Chondrocyte (in vitro differentiated cells): ENCODE results near the gene COL25A1. TPM values are rescaled to one million over a fixed set of nuclear protein-coding genes. Genes with fewer than 3 reads are reported as not detected.

Source experiments
- DNase-seq: peaks from one replicate; pipeline ENCODE4 v3.0.0; 2021; ENCODE audit warnings: mixed read lengths, low spot score
- H3K27ac Mint-ChIP-seq: one replicate; pipeline ENCODE4 v1.8.0; 2021; ENCODE audit warnings: mild to moderate bottlenecking, moderate library complexity, mixed read lengths; ENCODE audit not compliant: unreplicated experiment
- H3K27me3 Mint-ChIP-seq: 2 replicates; pipeline ENCODE4 v1.8.0; 2021; ENCODE audit warnings: low read depth, mixed read lengths
- H3K36me3 Mint-ChIP-seq: 2 replicates; pipeline ENCODE4 v1.8.0; 2021; ENCODE audit warnings: low read depth, mixed read lengths
- H3K4me1 Mint-ChIP-seq: 2 replicates; pipeline ENCODE4 v1.8.0; 2021; ENCODE audit warnings: low read depth, mild to moderate bottlenecking, mixed read lengths
- H3K4me3 Mint-ChIP-seq: one replicate; pipeline ENCODE4 v1.8.0; 2021; ENCODE audit warnings: mild to moderate bottlenecking, moderate library complexity, mixed read lengths; ENCODE audit not compliant: unreplicated experiment
- H3K9me3 Mint-ChIP-seq: 2 replicates; pipeline ENCODE4 v1.8.0; 2021; ENCODE audit warnings: low read depth, mixed read lengths
- total RNA-seq: library from RNA; stranded (reverse); gene quantifications from 3 replicates; pipeline ENCODE4 v1.2.1, GENCODE V29; 2021
- TF ChIP-seq, protein P1 (sequence below): fragments of 200-600 bp; sonication (generic); IDR thresholded peaks from 2 replicates; pipeline ENCODE4 v1.5.0; 2021; ENCODE audit warnings: antibody characterized with exemption, mild to moderate bottlenecking, moderate library complexity

COL25A1 gene
- total RNA-seq, 1 donor from 2014 or later, result 0.45 TPM

GRCh38 chr4:109007976-109008375 lies 294.5 kb downstream of the COL25A1 start:
- Mint-ChIP-seq H3K4me1 (peaks cover 24% of the 10 kb centered on the region), H3K27ac (no peak overlapping the region), H3K27me3 (no peaks in the 10 kb centered on the region), H3K9me3 (no peaks in the 10 kb centered on the region), H3K36me3 (no peaks in the 10 kb centered on the region), H3K4me3 (no peak overlapping the region)
- no peak for DNase-seq
- TF ChIP-seq, protein P1, sequence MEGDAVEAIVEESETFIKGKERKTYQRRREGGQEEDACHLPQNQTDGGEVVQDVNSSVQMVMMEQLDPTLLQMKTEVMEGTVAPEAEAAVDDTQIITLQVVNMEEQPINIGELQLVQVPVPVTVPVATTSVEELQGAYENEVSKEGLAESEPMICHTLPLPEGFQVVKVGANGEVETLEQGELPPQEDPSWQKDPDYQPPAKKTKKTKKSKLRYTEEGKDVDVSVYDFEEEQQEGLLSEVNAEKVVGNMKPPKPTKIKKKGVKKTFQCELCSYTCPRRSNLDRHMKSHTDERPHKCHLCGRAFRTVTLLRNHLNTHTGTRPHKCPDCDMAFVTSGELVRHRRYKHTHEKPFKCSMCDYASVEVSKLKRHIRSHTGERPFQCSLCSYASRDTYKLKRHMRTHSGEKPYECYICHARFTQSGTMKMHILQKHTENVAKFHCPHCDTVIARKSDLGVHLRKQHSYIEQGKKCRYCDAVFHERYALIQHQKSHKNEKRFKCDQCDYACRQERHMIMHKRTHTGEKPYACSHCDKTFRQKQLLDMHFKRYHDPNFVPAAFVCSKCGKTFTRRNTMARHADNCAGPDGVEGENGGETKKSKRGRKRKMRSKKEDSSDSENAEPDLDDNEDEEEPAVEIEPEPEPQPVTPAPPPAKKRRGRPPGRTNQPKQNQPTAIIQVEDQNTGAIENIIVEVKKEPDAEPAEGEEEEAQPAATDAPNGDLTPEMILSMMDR, result no peak

GRCh38 chr4:109005523-109005922 lies 296.9 kb downstream of the COL25A1 start:
- Mint-ChIP-seq H3K4me3 (no peak overlapping the region), H3K36me3 (no peaks in the 10 kb centered on the region), H3K4me1 (peaks cover 16% of the 10 kb centered on the region), H3K27ac (no peak overlapping the region), H3K9me3 (no peaks in the 10 kb centered on the region), H3K27me3 (no peaks in the 10 kb centered on the region)
- TF ChIP-seq, protein P1, result no peak
- no peak for DNase-seq

- no peak overlapping the region for H3K4me3 Mint-ChIP-seq
- no peaks in the 10 kb centered on the region for H3K36me3 Mint-ChIP-seq
- TF ChIP-seq, protein P1, result no peak
- no peaks in the 10 kb centered on the region for H3K9me3 Mint-ChIP-seq
- H3K27me3 Mint-ChIP-seq, result no peaks in the 10 kb centered on the region
- DNase-seq, result no peak
- H3K4me1 Mint-ChIP-seq, result peaks cover 6% of the 10 kb centered on the region
- no peak overlapping the region for H3K27ac Mint-ChIP-seq
Measured at GRCh38 chr4:109004418-109004817, 298.0 kb downstream of the COL25A1 start.

DNA sequence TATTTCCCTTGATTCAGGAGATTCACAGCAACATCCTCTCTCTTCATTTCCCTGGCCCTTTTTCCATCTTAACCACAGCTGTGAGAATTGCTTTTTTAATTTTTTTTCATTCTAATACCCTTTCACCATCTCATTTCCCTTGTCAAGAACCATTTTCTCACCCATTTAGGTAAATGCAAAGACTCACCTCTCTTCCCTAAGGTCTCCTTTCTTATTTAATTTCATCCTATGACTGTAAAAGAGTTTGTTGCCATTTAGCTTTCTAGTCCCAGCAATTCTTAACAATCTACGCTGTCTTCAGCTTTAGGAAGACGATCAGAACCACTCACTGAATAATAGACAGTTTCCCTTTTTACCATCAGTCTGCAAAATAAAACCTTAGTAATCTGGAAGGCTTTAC lies 298.5 kb downstream of the COL25A1 start:
- Mint-ChIP-seq H3K9me3 (peaks cover 3% of the 10 kb centered on the region), H3K27ac (no peak overlapping the region), H3K4me1 (peaks cover 6% of the 10 kb centered on the region), H3K4me3 (no peak overlapping the region), H3K36me3 (peaks cover 2% of the 10 kb centered on the region), H3K27me3 (no peaks in the 10 kb centered on the region)
- no peak for DNase-seq
- TF ChIP-seq, protein P1, result no peak

DNA sequence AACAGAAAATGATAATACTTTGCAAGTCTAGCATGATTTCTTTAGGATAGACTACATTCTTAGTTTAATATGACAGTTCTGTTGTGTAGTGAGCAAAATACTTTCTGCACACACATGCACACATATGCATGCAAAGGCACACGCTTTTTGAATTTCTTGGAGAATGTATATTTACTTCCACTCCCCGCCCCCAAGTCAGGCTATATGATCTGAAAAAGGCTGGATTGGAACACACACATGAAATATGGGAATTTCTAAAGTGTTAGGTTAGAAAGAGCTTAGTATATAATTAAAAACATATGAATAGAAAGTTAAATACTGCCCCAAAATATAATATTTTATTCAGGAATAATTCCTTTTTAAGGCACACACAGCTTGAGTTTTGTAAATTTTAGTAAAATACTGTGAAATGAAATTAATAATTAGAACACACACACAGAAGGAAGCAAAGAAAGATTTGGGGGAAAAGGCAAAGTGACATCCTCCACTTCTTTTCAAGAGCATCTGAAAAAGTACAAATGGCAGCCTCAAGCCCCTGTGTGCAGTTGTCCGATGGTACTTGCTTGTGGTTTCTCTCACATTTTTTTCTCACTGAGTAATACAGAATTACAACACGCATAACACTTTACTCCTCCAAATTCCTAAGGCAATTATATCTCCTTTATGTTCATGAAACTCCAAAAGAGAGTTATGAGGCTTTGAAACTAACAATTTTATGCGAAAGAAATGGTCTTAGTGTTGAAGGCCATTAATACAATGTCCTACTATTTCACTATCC lies 310.7 kb downstream of the COL25A1 start:
- peaks cover 3% of the 10 kb centered on the region for H3K36me3 Mint-ChIP-seq
- no peaks in the 10 kb centered on the region for H3K27me3 Mint-ChIP-seq
- peaks cover 7% of the 10 kb centered on the region for H3K9me3 Mint-ChIP-seq
- TF ChIP-seq, protein P1, result no peak
- H3K27ac Mint-ChIP-seq, result peak overlapping the region; percentile 24
- peaks cover 16% of the 10 kb centered on the region for H3K4me1 Mint-ChIP-seq
- no peak overlapping the region for H3K4me3 Mint-ChIP-seq
- DNase-seq, result no peak
